HEK293 (cell line): Measurements from ENCODE around the gene MVB12B.

Experiments used
- CTCF ChIP-seq: fragments of 450-650 bp; formaldehyde crosslinking; IDR thresholded peaks from 2 replicates; pipeline ENCODE4 v1.5.1; 2016; ENCODE audit warnings: missing biosample characterization, missing genetic modification characterization
- PBX3 ChIP-seq: sonication (generic); formaldehyde crosslinking; IDR thresholded peaks from 2 replicates; pipeline ENCODE4 v1.8.1; 2022; ENCODE audit warnings: mild to moderate bottlenecking, moderate library complexity, missing genetic modification reagents
- REST ChIP-seq: fragments of 450-650 bp; formaldehyde crosslinking; IDR thresholded peaks from 2 replicates; pipeline ENCODE4 v1.5.1; 2016; ENCODE audit warnings: missing biosample characterization, missing genetic modification characterization
- ZBTB49 ChIP-seq: fragments of 450-650 bp; formaldehyde crosslinking; IDR thresholded peaks from 2 replicates; pipeline ENCODE4 v1.5.1; 2016; ENCODE audit warnings: missing biosample characterization, missing genetic modification characterization, low read depth
- ZBTB8A ChIP-seq: fragments of 450-650 bp; formaldehyde crosslinking; IDR thresholded peaks from 2 replicates; pipeline ENCODE4 v1.5.1; 2016; ENCODE audit warnings: missing biosample characterization, missing genetic modification characterization
- ZNF121 ChIP-seq: fragments of 450-650 bp; formaldehyde crosslinking; IDR thresholded peaks from 2 replicates; pipeline ENCODE4 v1.5.1; 2016; ENCODE audit warnings: missing biosample characterization, missing genetic modification characterization
- ZNF354C ChIP-seq: fragments of 450-650 bp; formaldehyde crosslinking; IDR thresholded peaks from 2 replicates; pipeline ENCODE4 v1.5.1; 2016; ENCODE audit warnings: missing biosample characterization, missing genetic modification characterization, low read depth, borderline replicate concordance
- ZNF391 ChIP-seq: fragments of 450-650 bp; formaldehyde crosslinking; IDR thresholded peaks from 2 replicates; pipeline ENCODE4 v1.5.1; 2016; ENCODE audit warnings: low read depth, missing biosample characterization, missing genetic modification characterization, borderline replicate concordance
- ZNF639 ChIP-seq: fragments of 450-650 bp; formaldehyde crosslinking; IDR thresholded peaks from 2 replicates; pipeline ENCODE4 v1.5.1; 2016; ENCODE audit warnings: missing biosample characterization, missing genetic modification characterization
- ZNF704 ChIP-seq: fragments of 450-650 bp; formaldehyde crosslinking; IDR thresholded peaks from 2 replicates; pipeline ENCODE4 v1.5.1; 2016; ENCODE audit warnings: missing biosample characterization, missing genetic modification characterization
- ZNF707 ChIP-seq: fragments of 450-650 bp; formaldehyde crosslinking; IDR thresholded peaks from 2 replicates; pipeline ENCODE4 v1.5.1; 2016; ENCODE audit warnings: missing biosample characterization, missing genetic modification characterization
- ZNF791 ChIP-seq: fragments of 450-650 bp; formaldehyde crosslinking; IDR thresholded peaks from 2 replicates; pipeline ENCODE4 v1.5.1; 2016; ENCODE audit warnings: missing biosample characterization, missing genetic modification characterization
- TF ChIP-seq, protein P1 (sequence below): fragments of 450-650 bp; formaldehyde crosslinking; IDR thresholded peaks from 2 replicates; pipeline ENCODE4 v1.5.1; 2016; ENCODE audit warnings: missing biosample characterization, missing genetic modification characterization, low read depth

DNA sequence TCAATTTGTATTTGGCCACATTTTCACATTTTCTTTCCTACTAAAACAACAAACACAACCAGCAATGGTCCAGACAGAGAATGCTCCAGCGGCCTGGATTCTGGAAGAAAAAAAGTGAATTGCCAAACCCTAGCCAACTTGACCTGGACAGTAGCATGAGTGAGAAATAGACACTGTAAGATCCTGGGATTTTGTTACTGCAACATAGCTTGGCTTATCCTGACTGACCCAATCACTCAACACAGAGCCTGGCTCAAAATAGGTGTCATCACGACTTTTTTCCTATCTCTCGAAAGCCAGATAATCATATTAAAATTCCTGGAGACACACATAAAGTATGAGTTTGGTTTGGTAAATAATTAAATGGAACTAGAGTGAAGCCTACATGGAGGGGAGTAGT lies 25.4 kb upstream of the MVB12B start:
- no peak for TF ChIP-seq PBX3 (CRISPR knock-in tag)
- no peak for TF ChIP-seq ZNF639
- TF ChIP-seq ZBTB49 (tag by site-specific recombination), result no peak
- TF ChIP-seq ZNF121 (tag by site-specific recombination), result no peak
- TF ChIP-seq ZNF391 (tag by site-specific recombination), result no peak
- no peak for TF ChIP-seq CTCF (tag by site-specific recombination)
- no peak for TF ChIP-seq ZNF704 (tag by site-specific recombination)
- TF ChIP-seq ZBTB8A (tag by site-specific recombination), result no peak
- no peak for TF ChIP-seq ZNF354C
- TF ChIP-seq ZNF791 (tag by site-specific recombination), result no peak
- no peak for TF ChIP-seq ZNF707
- TF ChIP-seq REST (tag by site-specific recombination), result no peak
- TF ChIP-seq, protein P1, sequence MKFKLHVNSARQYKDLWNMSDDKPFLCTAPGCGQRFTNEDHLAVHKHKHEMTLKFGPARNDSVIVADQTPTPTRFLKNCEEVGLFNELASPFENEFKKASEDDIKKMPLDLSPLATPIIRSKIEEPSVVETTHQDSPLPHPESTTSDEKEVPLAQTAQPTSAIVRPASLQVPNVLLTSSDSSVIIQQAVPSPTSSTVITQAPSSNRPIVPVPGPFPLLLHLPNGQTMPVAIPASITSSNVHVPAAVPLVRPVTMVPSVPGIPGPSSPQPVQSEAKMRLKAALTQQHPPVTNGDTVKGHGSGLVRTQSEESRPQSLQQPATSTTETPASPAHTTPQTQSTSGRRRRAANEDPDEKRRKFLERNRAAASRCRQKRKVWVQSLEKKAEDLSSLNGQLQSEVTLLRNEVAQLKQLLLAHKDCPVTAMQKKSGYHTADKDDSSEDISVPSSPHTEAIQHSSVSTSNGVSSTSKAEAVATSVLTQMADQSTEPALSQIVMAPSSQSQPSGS (tag by site-specific recombination), result no peak
